Mesendoderm (in vitro differentiated cells): ENCODE measurements around the gene MATN4.
A peak's percentile ranks its signal among the peaks of the same experiment; 100 is the strongest.

ENCODE experiments used
- DNase-seq: peaks from one replicate; pipeline ENCODE4 v3.0.0; 2013
- H2AK5ac ChIP-seq: 2 replicates; pipeline ENCODE4 v1.6.1; 2013; ENCODE audit warnings: low read length, inconsistent platforms
- H2BK120ac ChIP-seq: 2 replicates; pipeline ENCODE4 v1.6.1; 2013; ENCODE audit warnings: low read depth, mild to moderate bottlenecking, low read length, moderate library complexity, mixed read lengths
- H2BK15ac ChIP-seq: replicated peaks from 2 replicates; pipeline ENCODE4 v1.6.1; 2013; ENCODE audit warnings: low read depth, mild to moderate bottlenecking, moderate library complexity
- H2BK5ac ChIP-seq: 2 replicates; pipeline ENCODE4 v1.6.1; 2013; ENCODE audit warnings: low read length, inconsistent platforms
- H3K18ac ChIP-seq: 2 replicates; pipeline ENCODE4 v1.6.1; 2013; ENCODE audit warnings: mild to moderate bottlenecking, low read length, mixed read lengths
- H3K23ac ChIP-seq: one replicate; pipeline ENCODE4 v1.6.1; 2013; ENCODE audit warnings: low read length
- H3K27ac ChIP-seq: 2 replicates; pipeline ENCODE4 v1.5.1; 2013; ENCODE audit warnings: low read depth, mild to moderate bottlenecking, inconsistent platforms, low read length, moderate library complexity
- H3K27me3 ChIP-seq: 2 replicates; pipeline ENCODE4 v1.6.1; 2013; ENCODE audit warnings: low read length, control low read depth, mild to moderate bottlenecking, inconsistent platforms; ENCODE audit not compliant: insufficient read depth, poor library complexity
- H3K36me3 ChIP-seq: 2 replicates; pipeline ENCODE4 v1.6.1; 2013; ENCODE audit warnings: low read length, inconsistent platforms; ENCODE audit not compliant: control insufficient read depth, insufficient read depth
- H3K4ac ChIP-seq: one replicate; pipeline ENCODE4 v1.6.1; 2013; ENCODE audit warnings: low read depth, mild to moderate bottlenecking, low read length, moderate library complexity
- H3K4me1 ChIP-seq: 2 replicates; pipeline ENCODE4 v1.6.1; 2013; ENCODE audit warnings: low read depth, low read length, inconsistent platforms; ENCODE audit not compliant: control insufficient read depth
- H3K4me2 ChIP-seq: 2 replicates; pipeline ENCODE4 v1.6.1; 2013; ENCODE audit warnings: low read length
- H3K4me3 ChIP-seq: 2 replicates; pipeline ENCODE4 v1.5.1; 2013; ENCODE audit warnings: mild to moderate bottlenecking, low read length
- H3K56ac ChIP-seq: one replicate; pipeline ENCODE4 v1.6.1; 2013; ENCODE audit warnings: low read length
- H3K79me1 ChIP-seq: 2 replicates; pipeline ENCODE4 v1.6.1; 2013; ENCODE audit warnings: low read length, inconsistent platforms
- H3K79me2 ChIP-seq: 2 replicates; pipeline ENCODE4 v1.6.1; 2013; ENCODE audit warnings: mild to moderate bottlenecking, low read length; ENCODE audit not compliant: control insufficient read depth, insufficient read depth
- H3K9ac ChIP-seq: 2 replicates; pipeline ENCODE4 v1.6.1; 2013; ENCODE audit warnings: low read length, inconsistent platforms
- H4K5ac ChIP-seq: one replicate; pipeline ENCODE4 v1.6.1; 2013; ENCODE audit warnings: low read length
- H4K8ac ChIP-seq: one replicate; pipeline ENCODE4 v1.6.1; 2013; ENCODE audit warnings: low read depth, mild to moderate bottlenecking, control low read depth, low read length, moderate library complexity
- WGBS: extraction: QIAGEN DNeasy Blood & Tissue Kit; methylation state at CpG from one replicate; pipeline ENCODE4 v1.1.7; 2013; ENCODE audit warnings: low lambda C conversion rate, missing lambda C conversion rate; ENCODE audit not compliant: insufficient coverage; ENCODE audit errors: extremely low coverage; 5-methylcytosine and 5-hydroxymethylcytosine counted together

Gene MATN4

GRCh38 chr20:45251884-45252560 is 56.1 kb downstream of the MATN4 start:
- H3K27me3 ChIP-seq = no peaks in the 10 kb centered on the region
- no CpG with 5 or more reads among the region's 5 CpGs for WGBS

GRCh38 chr20:45248609-45249008 is 59.5 kb downstream of the MATN4 start:
- Histone ChIP-seq H2BK15ac (no peak overlapping the region), H2BK120ac (no peak overlapping the region), H3K23ac (no peak overlapping the region), H3K4me2 (no peak overlapping the region), H3K18ac (no peak overlapping the region), H4K5ac (no peak overlapping the region), H3K36me3 (no peaks in the 10 kb centered on the region), H3K79me1 (no peaks in the 10 kb centered on the region), H3K79me2 (no peaks in the 10 kb centered on the region), H3K4me3 (no peak overlapping the region), H2BK5ac (no peak overlapping the region), H3K9ac (no peak overlapping the region), H3K4ac (no peak overlapping the region), H3K56ac (no peak overlapping the region), H2AK5ac (no peak overlapping the region), H3K27me3 (no peaks in the 10 kb centered on the region), H3K4me1 (no peaks in the 10 kb centered on the region), H3K27ac (no peak overlapping the region), H4K8ac (no peak overlapping the region)
- DNase-seq = no peak

More at GRCh38 chr20:45251884-45252560, 56.1 kb downstream of the MATN4 start:
- no peak overlapping the region for H2BK5ac ChIP-seq
- no peak overlapping the region for H4K8ac ChIP-seq
- no peak overlapping the region for H3K27ac ChIP-seq
- H3K9ac ChIP-seq = no peak overlapping the region
- H3K79me2 ChIP-seq = no peaks in the 10 kb centered on the region
- no peak overlapping the region for H4K5ac ChIP-seq
- H3K4me3 ChIP-seq = no peak overlapping the region
- H3K56ac ChIP-seq = no peak overlapping the region
- H3K4me2 ChIP-seq = no peak overlapping the region
- H3K4me1 ChIP-seq = peaks cover 7% of the 10 kb centered on the region
- no peak overlapping the region for H2BK15ac ChIP-seq
- DNase-seq = peak; percentile 78
- H3K36me3 ChIP-seq = no peaks in the 10 kb centered on the region
- H3K18ac ChIP-seq = no peak overlapping the region
- H3K79me1 ChIP-seq = no peaks in the 10 kb centered on the region
- no peak overlapping the region for H2AK5ac ChIP-seq
- no peak overlapping the region for H3K23ac ChIP-seq
- no peak overlapping the region for H2BK120ac ChIP-seq
- H3K4ac ChIP-seq = no peak overlapping the region

- Histone ChIP-seq H3K23ac (no peak overlapping the region), H3K56ac (no peak overlapping the region), H2BK15ac (no peak overlapping the region), H4K8ac (no peak overlapping the region), H3K79me1 (no peaks in the 10 kb centered on the region), H2AK5ac (no peak overlapping the region), H3K79me2 (no peaks in the 10 kb centered on the region), H3K4me2 (no peak overlapping the region), H2BK5ac (no peak overlapping the region), H4K5ac (no peak overlapping the region), H3K18ac (no peak overlapping the region), H3K27ac (no peak overlapping the region), H3K4me1 (no peaks in the 10 kb centered on the region), H3K9ac (no peak overlapping the region), H3K4ac (no peak overlapping the region), H2BK120ac (no peak overlapping the region), H3K4me3 (no peak overlapping the region), H3K27me3 (no peaks in the 10 kb centered on the region), H3K36me3 (no peaks in the 10 kb centered on the region)
- no CpG with 5 or more reads among the region's 1 CpG for WGBS
- DNase-seq = no peak
These were observed 60.2 kb downstream of the MATN4 start for GRCh38 chr20:45247865-45248264.

GRCh38 chr20:45246109-45246508 is 62.0 kb downstream of the MATN4 start:
- Histone ChIP-seq H3K79me1 (no peaks in the 10 kb centered on the region), H4K5ac (no peak overlapping the region), H2BK120ac (no peak overlapping the region), H3K9ac (no peak overlapping the region), H3K36me3 (no peaks in the 10 kb centered on the region), H3K23ac (no peak overlapping the region), H2BK15ac (no peak overlapping the region), H3K4me1 (no peaks in the 10 kb centered on the region), H2BK5ac (no peak overlapping the region), H3K27ac (no peak overlapping the region), H3K56ac (no peak overlapping the region), H2AK5ac (no peak overlapping the region), H4K8ac (no peak overlapping the region), H3K27me3 (no peaks in the 10 kb centered on the region), H3K4me3 (no peak overlapping the region), H3K4ac (peak overlapping the region; percentile 52), H3K79me2 (no peaks in the 10 kb centered on the region), H3K4me2 (no peak overlapping the region), H3K18ac (no peak overlapping the region)
- no peak for DNase-seq
- no CpG with 5 or more reads among the region's 6 CpGs for WGBS
